HG02798 (cell line): Measurements from ENCODE around the gene LYPD6.

ENCODE experiments used
- ATAC-seq: cut with Tn5 transposase; IDR thresholded peaks from one replicate; pipeline ENCODE4 v1.9.1; 2021; ENCODE audit warnings: mild to moderate bottlenecking; ENCODE audit not compliant: unreplicated experiment, poor library complexity

LYPD6 gene

DNA sequence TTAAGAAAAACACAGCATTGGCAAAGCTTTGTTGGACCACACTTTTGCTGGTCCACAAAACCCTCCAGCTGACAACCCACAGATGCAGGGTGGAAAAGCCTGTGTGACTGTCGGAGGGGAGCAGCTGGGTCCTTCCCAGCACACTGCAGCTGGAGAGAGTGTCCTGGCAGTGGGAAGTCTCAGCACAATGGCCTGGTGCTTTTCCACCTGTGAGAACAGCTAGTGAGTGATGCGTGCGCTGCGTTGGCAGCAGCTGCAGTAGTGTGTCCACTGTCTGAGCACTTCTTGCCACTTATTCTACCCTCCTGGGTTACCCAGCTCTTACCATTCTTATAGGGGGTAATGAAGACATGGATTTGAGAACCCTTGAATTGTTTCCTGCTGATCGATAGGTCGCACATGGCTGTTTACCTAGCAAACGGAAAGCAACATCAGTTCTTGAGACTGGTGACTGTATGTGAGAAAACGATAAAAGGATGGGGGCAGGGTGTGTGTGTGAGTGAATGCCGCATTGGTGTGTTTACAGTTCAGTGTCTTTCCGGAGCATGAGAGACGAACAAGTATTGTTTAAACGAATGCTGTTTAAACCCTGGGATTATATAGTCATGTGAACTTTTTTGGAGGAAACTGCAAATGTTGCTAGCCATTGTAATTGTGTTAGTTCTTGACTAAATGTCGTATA lies 69.7 kb downstream of the LYPD6 start:
- ATAC-seq = no peak

DNA sequence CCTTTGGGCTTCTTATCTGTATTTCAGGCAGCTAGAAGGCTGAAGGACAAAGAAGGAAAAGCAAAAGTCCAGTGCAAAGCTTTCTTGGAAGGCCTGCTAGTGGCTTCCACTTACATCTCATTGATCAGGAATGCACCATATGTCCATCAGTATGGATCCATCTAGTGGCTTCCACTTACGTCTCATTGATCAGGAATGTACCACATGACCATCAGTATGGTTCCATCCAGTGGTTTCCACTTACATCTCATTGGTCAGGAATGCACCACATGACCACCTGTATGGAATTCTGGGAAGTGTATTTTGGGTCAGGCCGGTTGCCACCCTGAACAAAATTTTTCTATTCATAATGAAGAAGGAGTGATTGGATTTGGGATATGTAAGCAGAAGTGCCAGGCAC lies 70.6 kb downstream of the LYPD6 start:
- no peak for ATAC-seq

DNA sequence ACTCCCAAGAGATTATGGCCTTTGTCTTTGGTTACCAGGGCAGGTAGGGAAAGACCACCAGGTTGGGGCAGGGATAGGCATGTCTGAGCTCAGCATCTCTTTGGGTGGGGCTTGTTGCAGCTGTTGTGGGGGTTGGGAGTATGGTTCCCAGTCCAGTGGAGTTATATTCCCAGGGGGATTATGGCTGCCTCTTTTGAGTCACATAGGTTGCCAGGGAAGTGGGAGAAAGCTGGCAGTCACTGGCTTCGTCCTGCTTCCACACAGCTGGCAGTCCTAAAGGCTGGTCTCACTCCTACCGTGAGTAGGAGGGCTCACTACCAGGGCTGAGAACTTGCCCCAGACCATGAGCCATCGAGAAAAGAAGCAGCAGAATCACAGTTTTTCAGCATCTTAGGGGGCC lies 79.1 kb downstream of the LYPD6 start:
- no peak for ATAC-seq

DNA sequence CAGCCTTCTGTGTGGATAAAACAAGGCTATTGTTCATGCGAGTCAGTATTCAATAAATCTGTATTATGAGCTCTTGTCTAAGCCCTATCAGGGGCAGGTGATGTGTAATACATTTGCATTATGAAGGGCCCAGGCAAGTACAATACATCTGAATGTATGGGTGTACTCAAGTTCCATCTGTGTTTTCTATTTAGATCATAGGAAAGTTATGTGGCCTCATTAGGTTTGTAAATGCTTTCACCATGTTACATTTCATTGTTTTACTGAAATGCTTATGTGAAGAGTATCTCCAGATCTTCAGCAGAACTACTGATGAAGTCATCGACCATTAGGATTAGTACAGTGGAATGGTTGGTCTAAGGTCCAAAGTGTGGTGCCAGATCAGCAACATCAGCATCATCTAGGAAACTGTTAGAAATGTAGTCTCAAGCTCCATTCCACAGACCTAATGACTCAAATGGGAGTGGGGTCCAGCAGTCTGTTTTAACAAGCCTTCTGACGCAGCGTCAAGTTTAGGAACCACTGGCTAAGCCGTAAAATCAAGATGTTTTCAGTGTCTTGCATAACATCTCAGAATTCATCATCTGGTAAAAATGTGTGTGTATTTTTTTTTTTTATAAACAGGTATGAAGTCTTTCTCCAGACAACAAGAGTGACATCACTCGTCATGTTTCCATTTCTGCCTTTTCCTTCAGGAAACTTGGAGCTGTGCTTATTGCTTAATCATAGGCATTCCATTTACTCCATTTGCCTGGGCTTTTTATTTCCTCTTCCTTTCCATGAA lies 80.5 kb downstream of the LYPD6 start:
- no peak for ATAC-seq

DNA sequence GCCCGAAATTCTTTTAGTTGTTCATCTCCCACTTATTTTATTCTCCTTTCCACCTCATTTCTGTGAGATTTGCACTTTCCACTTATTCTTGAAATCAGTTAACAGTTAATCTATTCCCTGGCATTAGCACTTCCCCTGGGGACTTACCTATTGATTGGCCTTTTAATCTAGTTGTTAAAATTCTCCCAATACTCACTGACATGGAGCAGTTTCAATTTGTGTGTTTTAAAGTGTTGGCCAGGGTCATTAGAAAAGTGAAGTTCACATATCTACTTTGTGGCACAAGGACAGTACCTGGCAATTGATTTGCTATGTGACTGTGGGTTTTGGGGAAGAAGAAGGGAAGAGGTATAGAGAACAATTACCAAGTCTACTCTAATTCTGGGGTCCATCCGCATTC lies 83.1 kb downstream of the LYPD6 start:
- no peak for ATAC-seq

DNA sequence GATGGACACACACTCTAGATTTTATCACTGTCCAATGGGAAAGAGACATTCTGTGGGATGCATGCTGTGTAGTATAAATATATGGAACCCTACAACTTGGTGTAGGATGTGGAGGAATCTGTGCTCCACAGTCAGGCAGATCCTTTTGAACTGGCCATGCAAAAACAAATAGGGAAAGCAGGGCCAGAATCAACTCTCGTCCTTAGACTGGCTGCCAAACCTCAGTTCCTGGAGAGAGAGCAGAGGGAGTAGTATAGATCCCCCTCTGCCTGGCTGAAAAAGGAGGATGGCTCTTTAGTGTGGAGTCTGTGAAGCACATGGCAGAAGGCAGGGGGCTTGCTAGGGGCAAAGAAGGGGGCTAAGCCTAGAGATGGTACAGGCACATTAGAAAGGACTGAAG lies 84.7 kb downstream of the LYPD6 start:
- no peak for ATAC-seq

DNA sequence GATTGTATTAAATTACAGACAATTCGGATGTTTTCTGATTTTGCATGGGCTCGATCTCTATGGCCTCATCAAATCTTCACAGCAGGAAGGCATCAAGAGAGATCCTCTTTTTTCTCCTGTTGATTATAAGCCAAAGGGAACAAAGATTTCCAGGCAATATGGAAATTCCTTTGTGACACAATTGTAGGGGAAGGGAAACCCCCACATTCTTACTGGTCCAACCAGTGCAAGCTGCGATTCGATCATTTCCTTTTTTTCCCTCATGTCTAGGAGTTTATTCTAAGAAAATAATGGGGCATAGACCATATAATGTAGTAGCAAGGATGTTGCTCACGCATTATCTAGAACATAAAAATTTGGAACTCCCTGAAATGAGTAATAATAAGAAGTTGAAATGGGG lies 87.7 kb downstream of the LYPD6 start:
- ATAC-seq = no peak

DNA sequence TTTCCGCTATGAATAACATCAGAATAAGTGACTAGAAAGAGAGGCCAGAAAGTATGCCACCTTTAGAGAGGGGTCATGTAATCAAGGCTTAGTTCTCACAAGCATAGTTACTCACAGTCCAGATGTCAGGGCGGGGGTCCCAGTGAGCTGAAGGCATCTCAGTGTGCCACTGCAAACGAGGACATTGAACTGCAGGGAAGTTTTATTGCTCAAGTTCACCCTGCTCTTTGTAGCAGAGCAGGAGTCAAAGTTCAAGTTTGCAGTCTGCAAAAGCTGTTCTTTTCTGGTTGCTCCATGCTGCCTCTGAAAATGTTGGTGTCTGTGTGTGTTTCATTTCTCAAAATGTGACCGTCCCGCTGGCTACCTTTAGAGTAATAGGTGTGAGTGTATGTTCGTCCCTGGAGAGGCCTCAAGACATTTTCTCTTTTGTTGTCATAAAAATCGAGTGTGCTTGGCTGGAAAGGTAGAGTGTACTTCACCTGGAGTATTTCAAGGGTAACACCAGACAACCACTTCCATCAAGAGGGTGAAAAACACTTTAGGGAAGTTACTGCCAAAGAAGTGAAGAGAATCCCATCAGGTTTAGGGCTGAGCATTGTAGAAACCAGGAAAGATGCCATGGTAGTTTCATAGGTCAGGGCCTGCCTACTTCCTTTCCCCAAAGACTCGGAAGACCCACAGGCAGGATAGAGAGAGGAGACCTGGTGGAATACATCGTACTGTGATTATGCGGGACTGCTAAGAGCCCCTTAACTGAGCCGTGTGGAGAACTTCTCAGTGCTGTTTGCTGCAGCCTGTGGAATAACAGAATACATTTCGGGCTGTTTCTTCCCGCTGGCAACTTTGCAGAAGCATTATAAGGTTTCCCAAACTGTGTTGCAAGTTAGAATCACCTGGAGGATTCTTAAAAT lies 89.9 kb downstream of the LYPD6 start:
- no peak for ATAC-seq

DNA sequence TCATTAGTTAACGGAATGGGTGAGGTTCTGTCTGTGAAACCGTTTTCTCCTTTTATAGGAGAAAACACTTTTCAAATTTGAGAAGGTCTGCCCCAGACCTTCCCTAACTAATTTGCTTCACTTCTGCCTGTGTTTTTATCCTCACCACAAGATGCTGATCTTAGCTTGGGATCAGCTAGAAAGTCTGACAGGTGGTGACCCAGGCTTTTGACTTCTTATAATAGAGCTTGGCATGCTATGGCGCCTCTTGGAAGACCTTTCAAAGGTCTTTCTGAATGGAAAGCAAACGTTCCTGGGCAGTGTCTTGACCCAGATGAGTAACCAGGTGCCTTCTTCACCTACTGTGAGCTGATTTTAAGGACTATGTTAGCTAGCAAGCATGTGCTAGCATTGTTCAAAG lies 91.4 kb downstream of the LYPD6 start:
- no peak for ATAC-seq

DNA sequence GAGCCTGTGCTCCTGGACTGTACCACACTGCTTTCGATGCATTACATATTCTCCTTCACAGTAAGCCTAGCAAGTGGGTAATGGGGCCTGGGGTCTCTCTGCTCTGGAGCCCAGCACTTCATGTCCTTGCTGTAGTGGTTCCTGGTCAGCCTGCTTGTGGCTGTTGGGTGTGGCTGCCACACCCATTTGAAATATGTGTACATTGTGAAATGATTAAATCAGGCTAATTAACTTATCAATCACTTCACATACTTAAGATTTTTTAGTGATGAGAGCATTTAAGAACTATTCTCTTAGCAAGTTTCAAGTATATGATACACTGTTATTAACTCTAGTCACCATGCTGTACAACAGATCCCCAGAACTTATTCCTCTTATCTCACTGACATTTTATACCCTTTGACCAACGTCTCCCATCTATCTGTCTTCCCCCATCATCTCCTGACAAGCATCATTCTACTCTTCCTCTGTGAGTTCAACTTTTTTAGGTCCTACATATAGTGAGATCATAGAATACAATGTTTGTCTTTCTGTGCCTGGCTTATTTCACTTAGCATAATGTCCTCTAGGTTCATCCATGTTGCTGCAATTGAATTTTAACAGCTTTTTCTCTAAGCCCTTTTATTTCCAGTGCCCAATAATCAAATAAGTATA lies 92.1 kb downstream of the LYPD6 start:
- ATAC-seq = no peak

DNA sequence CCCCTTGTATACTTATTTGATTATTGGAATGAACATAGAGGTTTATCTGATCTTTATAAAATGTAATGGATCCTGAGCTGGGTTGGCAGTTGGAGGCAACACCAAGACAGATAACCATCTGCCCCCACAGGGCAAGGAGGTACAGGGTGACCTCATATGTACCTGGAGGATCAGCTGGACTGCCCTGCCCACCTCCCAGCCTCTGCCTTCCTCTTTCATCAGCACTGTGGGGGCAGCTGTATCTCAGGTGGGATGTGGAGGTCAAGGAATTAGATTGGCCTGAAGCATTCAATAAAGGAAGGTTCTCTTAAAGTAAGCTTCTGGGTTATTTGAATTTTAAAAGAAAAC lies 92.6 kb downstream of the LYPD6 start:
- no peak for ATAC-seq

DNA sequence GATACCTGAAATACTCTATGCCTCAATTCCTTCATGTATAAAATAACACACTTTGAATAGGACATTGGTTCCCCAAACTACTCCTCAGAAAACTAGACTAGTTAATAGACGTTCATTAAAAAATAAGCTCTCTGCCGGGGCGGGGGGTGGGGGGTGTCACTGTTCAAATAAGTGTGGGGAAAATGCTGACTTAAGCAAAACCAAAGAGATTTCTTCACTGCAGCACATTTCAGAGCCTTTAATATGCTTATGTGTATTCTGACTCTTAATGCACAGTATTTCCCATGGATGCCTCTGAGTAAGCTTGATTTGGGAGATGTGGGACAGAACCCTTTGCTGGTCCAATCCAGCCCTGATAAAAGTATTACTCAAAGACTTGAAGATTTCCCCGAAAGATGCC lies 93.2 kb downstream of the LYPD6 start:
- no peak for ATAC-seq

DNA sequence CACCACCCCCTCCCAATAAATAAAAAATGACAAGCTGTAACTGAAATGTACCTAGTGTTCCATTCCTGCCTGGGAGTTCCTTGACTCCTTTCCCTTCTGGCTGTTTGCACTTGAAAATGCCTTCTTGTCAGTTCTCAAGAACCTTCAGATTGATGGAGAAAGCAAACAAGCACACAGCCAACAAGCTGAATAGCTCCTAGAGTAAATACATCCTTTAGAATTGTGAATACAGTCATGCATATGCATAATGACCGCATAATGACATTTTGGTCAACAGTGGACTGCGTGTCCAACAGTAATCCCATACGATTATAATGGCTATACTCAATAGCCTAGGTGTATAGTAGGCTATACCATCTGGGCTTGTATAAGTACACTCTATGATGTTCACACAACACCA lies 97.0 kb downstream of the LYPD6 start:
- ATAC-seq = no peak

DNA sequence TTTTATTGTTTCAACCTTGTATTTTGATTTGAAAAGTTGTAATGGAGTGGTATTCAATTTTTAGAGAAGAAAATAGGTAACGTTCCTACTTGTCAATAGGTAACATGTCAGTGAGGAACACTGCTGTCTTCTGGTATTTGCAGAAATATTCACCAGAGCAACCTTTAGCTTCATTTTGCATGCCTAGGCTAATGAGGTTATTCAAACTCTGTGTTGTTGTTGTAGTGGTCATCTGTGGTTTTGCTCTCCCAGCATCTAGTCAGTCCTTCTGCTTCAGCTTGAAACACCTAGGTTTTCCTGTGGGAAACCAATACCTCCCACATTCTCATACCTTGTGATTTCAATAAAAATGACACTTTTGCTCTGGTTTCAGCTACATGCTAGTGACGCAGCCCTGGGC lies 98.4 kb downstream of the LYPD6 start:
- no peak for ATAC-seq

DNA sequence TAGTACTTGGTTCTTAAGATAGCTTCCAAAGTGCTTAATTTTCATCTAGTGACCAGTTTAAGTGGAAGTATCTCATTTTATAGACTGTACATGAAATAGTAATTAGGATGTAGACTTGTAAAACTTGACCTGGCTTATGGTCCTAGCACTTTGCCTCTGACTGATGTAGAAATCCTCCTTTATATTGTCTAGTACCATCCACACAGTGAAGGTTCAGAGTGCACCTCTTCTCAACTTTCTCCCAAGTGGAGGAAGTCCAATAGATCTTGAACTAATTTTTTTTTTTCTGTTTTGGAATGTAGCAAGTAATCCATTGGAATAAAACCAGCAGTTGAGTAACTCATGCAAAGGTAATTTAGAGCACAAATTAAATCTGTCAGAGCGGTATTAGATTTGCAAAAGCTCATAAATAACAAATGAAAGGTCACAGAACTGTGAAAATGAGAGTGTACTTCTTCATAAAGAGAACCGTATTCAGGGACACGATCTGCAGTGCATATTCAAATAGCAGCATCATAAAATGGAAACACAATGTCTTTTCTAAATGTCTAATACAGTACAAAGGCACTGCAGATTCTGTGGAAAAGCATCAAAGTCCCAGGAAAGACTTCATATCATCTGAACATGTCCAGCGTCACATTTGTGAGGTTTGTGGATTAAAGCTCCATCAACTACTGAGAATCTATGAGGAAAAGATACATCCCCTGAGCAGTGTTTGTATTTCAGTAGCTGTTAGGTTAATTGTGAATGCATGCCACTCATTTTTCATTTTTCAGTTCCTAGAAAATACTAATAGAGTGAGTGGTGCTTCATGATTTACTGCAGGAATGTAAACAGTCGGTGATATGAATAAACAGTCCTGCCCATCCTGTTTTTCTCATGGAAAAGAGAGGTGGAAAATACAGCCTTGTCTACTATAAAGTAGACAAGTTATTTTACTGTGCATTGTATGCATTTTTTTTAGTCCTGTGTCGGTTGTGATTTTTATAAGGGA lies 100.7 kb downstream of the LYPD6 start:
- ATAC-seq = no peak

DNA sequence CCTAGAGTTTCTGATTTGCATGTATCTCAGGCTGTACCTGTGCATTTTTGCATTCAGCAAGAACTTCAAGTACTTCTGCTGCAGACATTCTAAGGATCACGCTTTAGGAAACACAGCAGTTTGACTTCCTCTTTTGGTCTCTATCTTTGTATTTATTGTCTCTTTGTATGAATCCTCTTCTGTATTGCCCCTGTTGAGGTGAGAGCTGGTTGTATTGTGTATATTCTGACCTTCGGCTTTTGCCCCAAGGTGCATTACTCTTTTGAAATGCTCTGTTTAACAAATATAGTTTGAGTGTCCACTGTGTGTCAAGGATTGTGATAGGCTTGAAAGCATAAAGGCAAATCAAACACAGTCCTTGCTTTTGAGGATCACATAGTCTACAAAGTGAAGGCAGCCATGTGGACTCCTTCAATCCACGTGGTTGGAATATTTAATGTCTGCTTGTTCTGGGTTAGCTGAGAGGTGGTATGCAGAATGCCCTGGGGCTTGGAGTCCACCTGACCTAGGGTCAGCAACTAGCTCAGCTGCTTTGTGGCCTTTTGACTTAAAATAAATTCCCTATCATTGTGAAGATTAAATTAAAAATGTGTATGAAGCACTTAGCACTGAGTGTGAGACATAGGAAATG lies 108.1 kb downstream of the LYPD6 start:
- peak; percentile 39 for ATAC-seq

DNA sequence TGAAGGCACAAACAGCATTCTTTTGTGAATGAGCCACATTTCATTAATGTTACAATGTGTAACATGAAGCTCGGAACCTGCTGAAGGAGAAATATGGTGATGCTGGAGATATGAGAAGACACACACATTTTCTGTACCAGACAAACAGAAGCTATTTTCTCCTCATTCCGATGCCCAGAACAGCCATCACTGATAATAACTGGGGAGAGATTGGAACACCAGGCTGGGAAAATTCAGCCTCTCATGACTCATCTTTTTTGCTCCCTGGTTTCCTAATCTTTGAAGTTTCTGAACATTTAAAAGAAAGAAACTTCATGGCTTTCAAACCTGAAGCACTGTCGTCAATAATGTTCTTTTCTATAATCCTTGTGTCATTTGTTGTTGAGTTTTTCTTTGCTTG lies 110.9 kb downstream of the LYPD6 start:
- ATAC-seq = no peak

DNA sequence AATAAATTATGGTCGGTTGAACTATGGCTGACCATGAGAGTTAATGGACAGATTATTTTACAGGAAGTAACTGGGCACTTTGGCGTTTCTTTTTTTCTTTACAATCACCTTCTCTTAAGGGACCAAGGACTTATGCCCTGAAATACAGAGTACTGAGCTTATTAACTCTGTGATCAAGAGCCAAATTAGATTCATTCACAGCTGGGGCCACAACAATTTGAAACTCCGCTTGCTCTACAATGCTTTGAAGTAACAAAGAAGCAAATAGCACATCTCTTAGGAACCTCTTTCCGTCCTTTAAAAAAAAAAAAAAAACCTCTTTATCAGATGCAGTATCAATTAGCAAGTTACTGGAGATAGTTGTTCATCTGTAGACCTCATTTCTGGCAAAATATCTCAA lies 112.0 kb downstream of the LYPD6 start:
- no peak for ATAC-seq

DNA sequence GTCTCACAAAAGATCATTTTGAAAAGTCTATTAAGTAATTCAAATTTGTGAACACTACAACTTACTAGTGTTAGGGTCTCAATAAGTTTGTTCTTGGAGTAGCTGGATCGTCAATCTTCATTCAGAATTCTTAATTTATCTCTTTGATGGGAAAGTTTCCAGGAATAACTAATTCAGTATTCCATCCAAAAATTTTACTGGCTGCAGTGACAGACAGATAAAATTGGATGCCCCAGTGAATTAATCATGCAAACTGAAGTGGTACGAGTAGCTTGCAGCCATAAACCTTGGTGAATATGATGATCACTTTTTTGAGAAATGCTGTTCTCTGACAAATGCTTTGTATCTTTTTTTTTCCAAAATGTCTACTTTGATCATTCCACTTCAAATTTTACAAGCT lies 112.8 kb downstream of the LYPD6 start:
- no peak for ATAC-seq
